GM18909 (cell line): ENCODE data around the gene EIF3D.

Experiments
- ATAC-seq: cut with Tn5 transposase; IDR thresholded peaks from one replicate; pipeline ENCODE4 v1.9.1; 2021; ENCODE audit warnings: mild to moderate bottlenecking; ENCODE audit not compliant: unreplicated experiment, poor library complexity

Gene EIF3D

GRCh38 chr22:36467946-36468345 is 61.0 kb downstream of the EIF3D start:
- no peak for ATAC-seq

- ATAC-seq = no peak
Measured at GRCh38 chr22:36467042-36467810, 61.7 kb downstream of the EIF3D start.

GRCh38 chr22:36466258-36466657 is 62.7 kb downstream of the EIF3D start:
- ATAC-seq = no peak

- ATAC-seq = no peak
Measured at GRCh38 chr22:36465232-36466021, 63.5 kb downstream of the EIF3D start.

- no peak for ATAC-seq
Measured at GRCh38 chr22:36464715-36465231, 64.2 kb downstream of the EIF3D start.

GRCh38 chr22:36463783-36464184 is 65.2 kb downstream of the EIF3D start:
- ATAC-seq = no peak

GRCh38 chr22:36461665-36462649 is 67.0 kb downstream of the EIF3D start:
- ATAC-seq = no peak
